NCI-H1105 (cell line): ENCODE data around the gene ZNF507.

Source experiments
- DNase-seq: peaks from one replicate; lab custom pipeline; 2025; lab: John Stamatoyannopoulos, UW

The ZNF507 gene

DNA sequence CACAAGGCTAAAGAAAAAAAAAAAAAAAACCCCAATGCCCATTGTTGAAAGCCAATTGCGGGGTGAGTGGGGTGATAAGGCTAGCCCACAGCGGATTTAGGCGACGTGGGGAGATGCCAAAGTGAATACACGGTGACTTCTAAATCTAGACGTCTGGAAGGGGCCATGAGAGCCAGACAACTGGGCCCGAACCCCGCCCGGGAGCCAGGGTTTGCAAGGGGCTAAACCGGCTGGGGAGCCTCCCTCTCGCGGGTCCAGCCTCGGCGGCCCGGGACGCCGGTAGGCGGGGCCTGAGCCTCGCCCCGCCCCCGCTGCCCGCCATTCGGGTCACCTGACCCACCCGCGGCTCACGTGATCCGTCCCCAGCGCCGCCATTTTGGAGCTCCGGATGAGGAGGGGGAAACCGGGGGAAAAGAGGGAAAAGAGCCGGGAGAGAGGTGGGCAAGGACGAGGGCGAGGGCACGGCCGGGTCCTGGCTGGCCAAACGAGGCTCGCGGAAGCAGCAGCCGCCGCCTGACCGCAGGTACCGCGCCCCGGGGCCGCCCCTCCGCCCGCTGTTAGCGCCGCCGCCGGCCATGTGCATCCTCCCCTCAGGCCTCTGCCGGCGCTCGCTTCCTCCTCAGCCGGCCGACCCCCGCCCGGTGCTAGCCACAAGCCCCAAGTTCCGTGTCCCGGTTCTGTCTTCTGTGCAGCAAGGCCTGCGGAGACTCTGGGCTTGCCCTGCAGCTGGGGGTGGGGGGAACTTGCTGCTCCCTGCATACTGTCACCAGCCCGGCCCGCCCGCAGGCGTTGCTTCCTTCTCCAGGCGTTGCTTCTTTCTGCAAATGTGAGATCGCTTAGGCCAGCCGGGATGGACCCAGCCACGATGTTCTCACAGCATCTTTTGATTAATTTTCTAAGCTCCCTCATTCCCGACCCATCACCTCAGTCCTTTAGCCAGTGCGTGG, at the start of gene ZNF507:
ZNF507 (plus strand) TSS at position 350 of the 947 bp plus-strand sequence. CDS start 7,221 bp downstream, outside the sequence.
- DNase-seq, result peak; percentile 77

DNA sequence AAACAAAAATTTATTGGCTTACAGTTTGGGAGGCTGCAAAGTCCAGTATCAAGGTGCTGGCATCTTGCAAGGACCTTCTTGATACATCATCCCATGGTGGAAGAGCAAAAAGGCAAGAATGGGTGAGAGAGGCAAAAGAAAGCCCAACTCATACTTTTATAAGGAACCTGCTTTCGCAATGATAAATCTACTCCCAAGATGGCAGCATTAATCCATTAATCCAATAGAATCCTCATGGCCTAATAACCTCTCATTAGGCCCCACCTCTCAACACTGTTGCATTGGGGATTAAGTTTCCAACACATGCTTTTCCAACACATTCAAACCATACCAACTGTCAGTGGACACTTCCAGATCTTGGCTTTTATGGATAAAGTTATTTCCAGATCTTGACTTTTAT, 48.7 kb upstream of the ZNF507 start:
- no peak for DNase-seq

DNA sequence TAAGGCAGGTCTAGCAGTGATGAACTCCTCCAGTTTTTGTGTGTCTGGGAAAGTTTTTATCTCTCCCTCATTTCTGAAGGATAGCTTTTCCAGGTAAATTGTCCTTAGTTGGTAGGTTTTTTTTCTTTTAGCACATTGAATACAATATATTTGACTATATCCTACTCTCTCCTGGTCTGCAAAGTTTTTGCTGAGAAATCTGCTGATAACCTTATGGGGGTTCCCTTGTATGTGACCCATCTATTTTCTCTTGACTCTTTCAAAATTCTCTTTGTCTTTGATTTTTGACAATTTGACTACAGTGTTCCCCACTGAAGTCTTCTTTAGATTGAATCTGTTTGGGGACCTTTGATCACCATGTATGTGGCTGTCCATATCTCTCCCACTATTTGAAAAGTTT, 42.6 kb upstream of the ZNF507 start:
- DNase-seq, result no peak

DNA sequence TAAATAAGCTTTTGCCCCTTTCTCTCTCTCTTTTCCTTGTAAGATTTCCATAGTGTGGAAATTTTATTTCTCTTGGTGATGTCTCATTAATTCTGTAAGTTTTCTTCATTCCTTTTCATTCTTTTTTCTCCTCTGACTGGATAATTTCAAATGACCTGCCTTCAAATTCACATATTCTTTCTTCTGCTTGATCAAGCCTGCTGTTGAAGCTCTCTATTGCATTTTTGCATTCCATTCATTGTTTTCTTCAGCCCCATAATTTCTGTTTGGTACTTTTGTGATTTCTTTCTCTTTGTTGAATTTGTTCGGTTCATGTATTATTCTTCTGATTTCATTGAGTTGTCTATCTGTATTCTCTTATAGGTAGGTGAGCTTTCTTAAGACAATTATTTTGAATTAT, 42.2 kb upstream of the ZNF507 start:
- no peak for DNase-seq

DNA sequence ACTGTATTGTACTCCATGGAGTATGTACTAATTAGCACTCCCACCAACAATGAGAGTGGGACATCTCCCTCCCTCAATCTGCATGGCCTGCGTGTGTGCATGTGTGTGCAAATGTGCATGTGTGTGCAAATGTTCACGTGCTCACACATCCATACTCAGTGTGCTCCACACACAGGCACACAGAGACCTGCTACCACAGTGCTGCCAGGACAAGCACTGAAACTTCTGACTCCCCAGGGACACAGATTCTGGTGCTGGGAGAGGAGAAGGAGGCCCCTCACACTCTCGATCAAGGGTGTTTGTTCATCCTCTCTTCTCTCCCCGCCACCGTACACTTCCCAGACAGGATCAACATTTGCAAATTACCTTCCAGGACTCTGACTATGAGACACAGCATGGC, 37.8 kb upstream of the ZNF507 start:
- DNase-seq, result no peak

DNA sequence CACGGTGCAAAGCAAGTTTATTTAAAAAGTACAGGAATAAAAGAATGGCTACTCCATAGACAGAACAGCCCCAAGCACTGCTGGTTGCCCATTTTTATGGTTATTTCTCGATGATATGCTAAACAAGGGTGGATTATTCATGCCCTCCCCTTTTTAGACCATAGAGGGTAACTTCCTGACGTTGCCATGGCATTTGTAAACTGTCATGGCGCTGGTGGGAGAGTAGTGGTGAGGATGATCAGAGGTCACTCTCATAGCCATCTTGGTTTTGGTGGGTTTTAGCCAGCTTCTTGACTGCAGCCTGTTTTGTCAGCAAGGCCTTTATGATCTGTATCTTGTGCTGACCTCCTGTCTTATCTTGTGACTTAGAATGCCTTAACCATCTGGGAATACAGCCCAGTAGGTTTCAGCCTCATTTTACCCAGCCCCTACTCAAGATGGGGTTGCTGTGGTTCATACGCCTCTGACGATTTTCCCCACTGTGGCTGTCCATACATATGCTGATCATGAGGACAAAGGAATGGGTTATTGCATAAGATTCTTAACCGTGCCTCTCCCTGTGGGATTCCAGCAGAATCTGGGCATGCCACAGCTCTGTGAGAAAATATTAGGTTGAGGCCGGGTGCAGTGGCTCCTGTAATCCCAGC, 36.9 kb upstream of the ZNF507 start:
- no peak for DNase-seq

GRCh38 chr19:32309711-32310390, 35.6 kb upstream of the ZNF507 start:
- DNase-seq, result no peak

- DNase-seq, result no peak
Observed at GRCh38 chr19:32311371-32311770, 34.0 kb upstream of the ZNF507 start.

DNA sequence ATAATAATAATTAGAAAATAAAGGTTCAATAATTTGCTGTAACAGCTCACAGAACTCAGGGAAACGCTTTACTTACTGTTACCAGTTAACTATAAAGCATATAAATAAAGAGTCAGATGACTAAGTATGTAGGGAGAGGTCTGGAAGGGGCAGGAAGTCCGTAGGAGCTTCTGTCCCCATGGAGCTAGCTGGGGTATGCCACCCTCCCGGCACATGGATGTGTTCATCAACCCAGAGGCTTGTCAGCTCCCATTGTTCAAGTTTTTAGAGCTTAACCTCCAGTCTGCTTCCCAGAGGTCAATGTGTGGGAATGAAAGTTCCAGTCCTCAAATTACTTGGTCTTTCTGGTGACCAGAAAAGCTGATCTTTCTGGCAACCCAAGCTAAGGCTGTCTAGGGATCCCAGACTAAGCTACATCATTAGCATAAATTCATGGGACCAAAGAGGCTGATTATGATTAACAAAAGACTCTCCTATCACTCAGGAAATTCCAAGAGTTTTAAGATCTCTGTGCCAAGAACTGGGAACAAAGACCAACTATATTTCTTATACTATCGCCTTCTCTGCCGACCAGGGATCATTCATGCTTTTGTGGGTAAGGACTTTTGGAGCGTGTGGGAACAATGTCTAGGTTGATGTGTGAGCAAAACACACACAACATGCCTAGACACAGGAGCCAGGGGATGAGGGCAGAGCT, 31.7 kb upstream of the ZNF507 start:
- no peak for DNase-seq

DNA sequence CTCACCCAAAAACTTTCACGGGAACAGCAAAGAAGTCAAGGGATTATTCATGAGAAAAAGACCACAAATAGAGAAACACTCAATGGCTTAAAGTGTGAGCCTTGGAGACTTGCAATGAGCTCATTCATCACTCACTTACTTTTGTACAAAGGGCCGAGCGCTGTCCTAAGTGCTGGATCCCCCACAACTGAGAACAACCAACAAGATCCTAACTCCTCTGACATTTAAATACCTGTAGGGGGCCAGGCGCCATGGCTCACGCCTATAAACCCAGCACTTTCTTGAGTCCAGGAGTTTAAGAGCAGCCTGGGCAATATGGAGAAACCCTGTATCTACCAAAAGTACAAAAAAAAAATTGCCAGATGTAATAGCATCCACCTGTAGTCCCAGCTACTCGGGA, 29.4 kb upstream of the ZNF507 start:
- no peak for DNase-seq

DNA sequence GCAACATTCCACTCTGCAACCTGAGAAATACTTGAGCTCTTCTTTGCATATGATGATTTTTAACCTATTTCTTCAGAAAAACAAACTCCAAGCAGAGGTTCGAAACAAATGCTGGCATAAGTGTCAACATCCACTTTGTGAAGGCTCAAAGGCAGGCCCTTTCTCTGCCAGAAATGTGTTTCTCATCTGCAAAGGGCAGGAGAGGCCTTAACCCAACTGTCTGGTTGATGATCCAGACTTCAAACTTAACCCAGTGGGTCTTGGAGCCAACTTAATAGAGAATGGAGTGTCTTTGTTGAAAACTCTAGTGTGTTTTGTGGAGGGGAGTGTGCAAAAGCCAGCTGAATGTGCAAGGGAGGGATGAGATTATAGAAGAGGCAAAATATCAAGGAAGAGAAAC, 28.3 kb upstream of the ZNF507 start:
- no peak for DNase-seq

GRCh38 chr19:32318884-32319520, 26.4 kb upstream of the ZNF507 start:
- DNase-seq, result no peak

DNA sequence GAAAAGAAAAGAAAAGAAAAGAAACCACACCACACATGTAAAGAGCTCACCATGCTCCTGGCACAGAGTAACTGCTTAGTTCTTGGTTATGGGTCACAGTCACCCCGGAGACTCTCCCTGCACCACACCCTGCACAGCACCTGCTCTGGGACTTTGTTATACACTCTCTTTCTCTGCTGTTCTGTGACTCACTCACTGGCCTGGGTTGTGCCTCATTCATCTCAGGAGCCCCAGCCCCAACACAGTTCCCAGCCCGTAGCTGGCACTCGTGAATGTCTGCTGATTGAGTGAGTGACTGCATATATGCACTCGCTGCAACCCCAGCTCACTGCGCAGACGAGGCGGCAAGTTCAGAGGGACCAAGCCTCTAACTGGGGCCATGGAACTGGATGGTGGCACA, 22.9 kb upstream of the ZNF507 start:
- no peak for DNase-seq

DNA sequence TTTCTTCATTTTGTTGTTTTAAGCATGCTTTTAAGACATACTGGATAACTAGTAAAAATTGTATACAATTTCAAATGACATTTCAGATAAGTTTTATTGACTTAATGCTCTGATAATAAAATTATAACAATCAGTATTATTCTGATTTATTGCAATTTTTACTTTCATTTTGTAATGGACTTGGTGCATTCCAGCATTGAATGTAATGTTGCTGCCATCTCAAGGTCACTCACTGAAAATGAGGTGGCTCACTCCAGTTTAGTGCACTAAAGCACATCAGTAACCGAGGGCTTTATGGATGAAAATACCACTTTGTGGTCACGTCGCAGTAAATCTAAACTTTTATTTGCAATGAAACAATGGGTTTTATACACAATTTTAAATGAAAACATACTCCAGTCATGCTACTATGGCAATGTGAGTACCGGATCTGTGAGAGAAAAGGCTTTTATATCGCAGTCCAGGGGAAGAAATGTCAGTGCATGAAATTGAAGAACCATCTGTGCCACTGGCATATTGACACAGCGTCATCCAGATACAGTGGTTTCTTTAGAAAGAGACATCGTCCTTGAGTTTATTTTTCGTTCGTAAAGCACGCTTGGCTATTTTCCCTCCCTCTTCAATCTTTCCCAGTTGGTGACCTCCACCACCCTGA, 20.7 kb upstream of the ZNF507 start:
- DNase-seq, result no peak

DNA sequence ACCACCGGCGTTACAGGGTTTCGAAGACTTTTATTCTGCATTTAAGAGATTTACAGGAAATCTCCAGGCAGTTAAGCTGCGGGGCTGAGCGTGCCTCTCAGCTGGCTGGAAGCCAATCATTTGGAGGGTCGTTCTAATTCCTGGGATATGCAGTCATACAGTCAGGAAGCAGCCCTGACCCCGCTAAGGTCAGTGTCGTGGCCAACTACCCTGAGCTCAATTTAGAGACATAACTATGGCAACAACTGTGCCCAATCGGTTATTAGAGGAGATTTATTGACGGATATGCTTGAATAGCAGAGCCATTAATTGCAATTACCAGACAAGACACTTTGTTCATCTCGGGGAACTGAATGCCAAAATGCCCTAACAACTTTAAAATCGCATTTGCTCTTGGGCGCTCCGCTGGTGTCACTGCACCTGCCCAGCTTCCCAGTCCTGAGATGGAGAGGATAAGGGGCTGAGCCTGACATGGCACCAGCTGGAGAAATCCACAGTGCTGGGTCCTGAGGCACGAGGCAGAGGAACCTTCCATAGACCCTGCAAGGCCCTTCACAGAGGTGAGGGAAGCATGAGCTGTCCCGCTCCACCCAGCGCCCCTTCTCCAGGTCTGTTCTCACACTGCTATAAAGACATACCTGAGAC, 15.1 kb upstream of the ZNF507 start:
- no peak for DNase-seq

DNA sequence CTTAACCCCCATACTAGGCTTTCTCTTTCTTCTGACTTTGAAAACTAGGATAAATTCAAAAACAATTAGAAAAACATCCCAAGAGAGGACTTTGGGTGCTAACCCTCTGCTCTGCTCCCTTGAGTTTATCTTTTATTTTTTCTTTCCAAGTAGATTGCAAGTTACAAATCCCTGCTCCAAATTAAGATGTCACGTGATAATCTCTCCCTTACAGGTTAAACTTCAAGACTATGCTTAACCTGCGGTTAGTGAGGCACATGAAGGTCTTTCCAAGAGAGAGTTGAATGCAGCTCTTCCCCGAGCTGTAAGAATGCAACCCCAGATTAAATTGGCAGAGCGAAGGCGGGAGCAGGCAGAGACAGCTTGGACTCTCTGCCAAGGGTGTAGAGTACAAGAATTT, 12.2 kb upstream of the ZNF507 start:
- no peak for DNase-seq

- DNase-seq, result no peak
Observed at GRCh38 chr19:32336259-32337083, 8.9 kb upstream of the ZNF507 start.

DNA sequence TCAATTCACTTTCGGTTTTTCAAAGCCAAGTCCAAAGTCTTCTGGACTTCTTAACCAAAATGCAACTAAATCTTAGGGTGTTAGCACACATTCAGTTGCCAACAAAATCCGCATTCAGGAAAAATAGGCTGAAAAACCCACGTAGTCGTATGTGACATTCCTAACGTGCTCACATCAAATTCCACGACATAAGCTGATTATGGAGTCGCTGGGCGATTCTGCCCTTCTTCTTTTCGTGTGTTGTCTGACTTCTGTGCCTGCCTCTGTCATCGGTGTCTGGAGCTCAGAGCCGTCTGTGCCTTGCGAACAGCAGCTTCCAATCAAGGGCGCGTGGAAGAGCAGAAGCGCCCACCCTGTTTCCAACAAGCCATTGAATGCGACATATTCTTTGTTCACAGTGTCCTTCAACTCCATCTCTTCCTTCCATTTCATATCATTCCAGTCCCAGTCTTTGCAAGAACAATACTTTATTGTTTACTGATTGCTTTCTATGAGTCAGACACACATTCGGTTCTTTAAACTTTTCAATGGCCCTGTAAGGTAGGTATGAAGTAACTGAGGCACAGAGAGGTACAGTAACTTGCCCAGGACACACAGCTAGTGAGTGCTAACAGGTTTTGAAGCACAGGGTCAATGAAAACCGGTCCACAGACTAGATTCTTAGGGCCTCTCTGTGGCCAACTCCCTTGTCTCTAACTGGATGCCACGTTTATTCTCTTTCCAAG, 8.2 kb upstream of the ZNF507 start:
- no peak for DNase-seq

DNA sequence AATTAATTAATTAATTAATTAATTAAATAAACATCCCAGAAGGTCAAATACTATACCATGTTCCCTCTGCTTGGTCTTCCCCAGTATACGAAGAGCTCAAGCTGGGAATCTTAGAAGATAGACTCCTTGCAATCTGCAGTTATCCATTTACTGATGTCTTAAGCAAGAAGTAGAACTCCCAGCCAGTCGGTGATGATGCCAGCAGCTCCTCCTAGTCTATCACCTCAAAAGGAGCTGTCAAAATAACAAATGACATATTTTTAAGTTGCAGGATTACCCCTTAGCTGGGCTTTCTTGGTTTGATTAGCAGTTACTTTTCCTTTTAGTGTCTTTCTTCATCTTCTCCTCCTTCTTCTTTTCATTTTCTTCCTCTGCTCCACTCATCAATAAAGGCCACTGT, 6.0 kb upstream of the ZNF507 start:
- DNase-seq, result no peak
